ENCODE data around the gene TBL2. TPM values are rescaled to one million over a fixed set of nuclear protein-coding genes. Genes with fewer than 3 reads are reported as not detected.

TBL2 gene
- total RNA-seq, 2 experiments from 2014 or later = 23.0 to 25.3 TPM

- H3K4me3 Mint-ChIP-seq = peak overlapping the region; percentile 63
- no peaks in the 10 kb centered on the region for H3K27me3 Mint-ChIP-seq
- H3K36me3 Mint-ChIP-seq = peaks cover 40% of the 10 kb centered on the region
- intact Hi-C loops (cut with micrococcal nuclease) = loop anchor here (1.0 to 10.0 kb wide), 3 partner anchors 35 to 163 kb away; partner anchors contain the start of genes BCL7B, BUD23, DNAJC30 and TBL2
- H3K9me3 Mint-ChIP-seq = no peaks in the 10 kb centered on the region
- H3K27ac Mint-ChIP-seq = peak overlapping the region; percentile 94
- DNase-seq = no peak
- POLR2A ChIA-PET = interaction anchor here (0.9 to 3.7 kb wide), 8 partner anchors 10 to 196 kb away, joined by 3 to 32 read pairs (median 6); partner anchors contain the start of genes BCL7B and TBL2
- H3K4me1 Mint-ChIP-seq (ENCODE audit: low read depth) = peaks cover 50% of the 10 kb centered on the region
- CTCF ChIA-PET = interaction anchor here (0.6 to 1.8 kb wide), 6 partner anchors 9 to 217 kb away, joined by 3 to 8 read pairs (median 4); partner anchors contain the start of gene ABHD11
Measured at GRCh38 chr7:73521636-73522104, 56.7 kb downstream of the TBL2 start.

GRCh38 chr7:73520673-73521635 is 57.4 kb downstream of the TBL2 start:
- no peaks in the 10 kb centered on the region for H3K9me3 Mint-ChIP-seq
- CTCF ChIA-PET = interaction anchor here (0.6 to 1.8 kb wide), 7 partner anchors 8 to 89 kb away, joined by 3 to 8 read pairs (median 3); no protein-coding TSS in a partner anchor
- intact Hi-C loops (cut with micrococcal nuclease) = loop anchor here (1.0 to 10.0 kb wide), 2 partner anchors 57 to 164 kb away; partner anchors contain the start of genes BUD23, DNAJC30 and TBL2
- POLR2A ChIA-PET = interaction anchor here (0.9 to 3.7 kb wide), 5 partner anchors 11 to 73 kb away, joined by 3 to 32 read pairs (median 17); partner anchors contain the start of genes BCL7B and TBL2
- peak overlapping the region; percentile 90 for H3K4me3 Mint-ChIP-seq
- peak overlapping the region; percentile 96 for H3K27ac Mint-ChIP-seq
- DNase-seq = peak; percentile 25
- H3K27me3 Mint-ChIP-seq = no peaks in the 10 kb centered on the region
- H3K4me1 Mint-ChIP-seq (ENCODE audit: low read depth) = peaks cover 50% of the 10 kb centered on the region
- peaks cover 40% of the 10 kb centered on the region for H3K36me3 Mint-ChIP-seq

- Mint-ChIP-seq H3K4me1 (ENCODE audit: low read depth) (peaks cover 44% of the 10 kb centered on the region), H3K9me3 (no peaks in the 10 kb centered on the region), H3K36me3 (peaks cover 43% of the 10 kb centered on the region), H3K4me3 (peak overlapping the region; percentile 90), H3K27ac (peak overlapping the region; percentile 96), H3K27me3 (no peaks in the 10 kb centered on the region)
- CTCF ChIA-PET = interaction anchor here (0.6 to 1.8 kb wide), 5 partner anchors 15 to 88 kb away, joined by 3 to 8 read pairs (median 3); no protein-coding TSS in a partner anchor
- DNase-seq = peak; percentile 61
- intact Hi-C loops (cut with micrococcal nuclease) = loop anchor here (10.0 kb wide), 1 partner anchor 165 kb away; the partner anchor contains the start of genes BUD23 and DNAJC30
- POLR2A ChIA-PET = interaction anchor here (1.1 to 3.7 kb wide), 4 partner anchors 37 to 58 kb away, joined by 3 to 32 read pairs (median 18); partner anchors contain the start of genes BCL7B and TBL2
Measured at GRCh38 chr7:73519867-73520672, 58.3 kb downstream of the TBL2 start.

GRCh38 chr7:73518470-73518869 is 59.9 kb downstream of the TBL2 start:
- ChIA-PET POLR2A (interaction anchor here (0.8 kb wide), 1 partner anchor 39 kb away, joined by 3 read pairs; the partner anchor contains the start of gene BCL7B), CTCF (interaction anchor here (0.9 to 1.9 kb wide), 3 partner anchors 32 to 216 kb away, joined by 4 to 6 read pairs (median 4); no protein-coding TSS in a partner anchor)
- Mint-ChIP-seq H3K27ac (peak overlapping the region; percentile 52), H3K4me1 (ENCODE audit: low read depth) (peaks cover 46% of the 10 kb centered on the region), H3K27me3 (no peaks in the 10 kb centered on the region), H3K9me3 (no peaks in the 10 kb centered on the region), H3K36me3 (peaks cover 50% of the 10 kb centered on the region), H3K4me3 (peak overlapping the region; percentile 90)
- intact Hi-C loops (cut with micrococcal nuclease) = no loop called here
- no peak for DNase-seq

Other genes with a start within 250 kb of the TBL2 start
- gene FZD9, start 144.8 kb downstream of the TBL2 start, total RNA-seq = under 1 TPM in 1 of 2 experiments, not detected in 1; 0.10 TPM
- 10 to 100 TPM; 82.3 to 83.8 TPM for gene BAZ1B, start 56.3 kb downstream of the TBL2 start, total RNA-seq
- gene BCL7B, start 20.9 kb downstream of the TBL2 start, total RNA-seq = 10 to 100 TPM; 48.0 to 50.3 TPM
- not detected for gene MLXIPL, start 45.9 kb upstream of the TBL2 start, total RNA-seq
- under 1 TPM; 0.22 to 0.26 TPM for gene VPS37D, start 89.3 kb upstream of the TBL2 start, total RNA-seq
- gene DNAJC30, start 104.9 kb upstream of the TBL2 start, total RNA-seq = 1 to 10 TPM; 6.1 to 6.3 TPM
- 10 to 100 TPM; 92.0 to 94.0 TPM for gene BUD23, start 105.0 kb upstream of the TBL2 start, total RNA-seq
- gene STX1A, start 141.1 kb upstream of the TBL2 start, total RNA-seq = 10 to 100 TPM; 31.8 to 39.2 TPM
- gene ABHD11, start 160.2 kb upstream of the TBL2 start, total RNA-seq = 10 to 100 TPM; 14.7 to 16.8 TPM
- gene CLDN3, start 191.7 kb upstream of the TBL2 start, total RNA-seq = not detected